DMS53 treated with DMSO at 0.1 percent for 48 hours (cell line): ENCODE measurements around the gene MAPK13.
"Not testable (repeated sequence)": the region's sequence is repeated elsewhere in the genome, so short reads cannot be mapped to it uniquely, and the experiment has no call there.

Source experiments
- DNase-seq: peaks from one replicate; lab custom pipeline; 2025; ENCODE audit not compliant: unreplicated experiment; lab: John Stamatoyannopoulos, UW

MAPK13 gene

DNA sequence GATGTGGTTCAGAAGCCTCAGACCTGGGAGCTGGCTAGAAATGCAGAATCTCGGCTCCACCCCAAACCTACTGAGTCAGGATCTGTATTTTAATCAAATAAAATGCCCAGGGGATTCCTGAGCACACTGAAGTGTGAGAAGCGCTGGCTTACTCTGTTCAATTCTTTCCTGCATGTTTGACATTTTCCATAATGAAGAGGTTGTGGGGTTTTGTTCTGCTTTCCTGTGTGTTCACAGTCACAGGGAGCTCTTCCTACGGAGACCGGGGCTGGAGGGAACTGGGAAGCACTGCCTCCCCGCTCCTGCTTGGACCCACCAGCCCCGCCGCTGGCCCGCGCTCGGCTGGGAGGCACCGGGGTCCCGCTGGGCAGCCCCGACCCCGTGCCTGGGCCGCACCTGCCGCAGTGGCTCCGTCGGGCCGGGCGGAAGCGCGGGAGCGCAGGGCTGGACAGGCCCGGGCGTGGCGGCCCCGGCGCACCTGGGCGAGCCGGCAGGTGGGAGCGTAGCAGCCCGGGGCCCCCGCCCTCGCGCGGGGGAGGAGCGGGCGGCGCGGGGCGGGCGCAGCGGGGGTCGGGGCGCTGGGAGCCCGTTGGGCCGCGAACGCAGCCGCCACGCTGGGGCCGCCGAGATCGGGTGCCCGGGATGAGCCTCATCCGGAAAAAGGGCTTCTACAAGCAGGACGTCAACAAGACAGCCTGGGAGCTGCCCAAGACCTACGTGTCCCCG, at the start of gene MAPK13:
Gene MAPK13 (plus strand): TSS at position 573 of the 726 bp plus-strand sequence. CDS start 70 bp downstream, at position 643.
- no peak for DNase-seq

DNA sequence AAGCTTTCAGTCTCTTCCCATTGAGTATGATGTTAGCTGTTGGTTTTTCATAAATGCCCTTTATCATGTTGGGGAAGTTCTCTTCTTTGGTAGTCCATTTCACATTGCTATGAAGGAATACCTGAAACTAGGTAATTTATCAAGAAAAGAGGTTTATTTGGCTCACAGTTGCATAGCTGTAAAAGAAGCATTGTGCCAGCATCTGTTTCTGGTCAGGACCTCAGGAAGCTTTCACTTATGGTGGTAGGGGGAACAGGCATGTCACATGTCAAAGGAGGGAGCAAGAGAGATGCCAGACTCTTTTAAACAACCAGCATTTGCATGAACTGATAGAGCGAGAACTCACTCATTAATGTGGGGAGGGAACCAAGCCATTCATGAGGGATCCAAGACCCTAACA, 48.0 kb upstream of the MAPK13 start:
- DNase-seq: no peak

DNA sequence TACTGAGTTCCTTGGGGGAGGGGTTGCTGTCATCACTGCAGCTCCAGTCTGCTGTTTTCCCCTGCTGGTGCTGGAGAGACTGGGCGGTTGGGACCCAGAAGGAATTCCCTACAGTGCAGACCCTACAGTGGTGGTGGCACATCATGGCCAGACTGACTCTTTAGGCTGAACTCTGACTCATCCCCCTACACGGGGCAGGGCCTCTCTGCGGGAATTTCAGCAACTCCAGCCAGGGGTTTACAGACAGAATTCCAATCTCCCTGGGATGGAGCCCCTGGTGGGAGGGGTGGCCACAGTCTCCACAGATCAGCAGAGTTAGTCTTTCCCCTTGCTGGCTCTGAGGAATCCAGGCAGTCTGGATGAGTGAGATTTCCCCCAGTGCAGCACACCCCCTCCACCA, 46.9 kb upstream of the MAPK13 start:
- no peak for DNase-seq

DNA sequence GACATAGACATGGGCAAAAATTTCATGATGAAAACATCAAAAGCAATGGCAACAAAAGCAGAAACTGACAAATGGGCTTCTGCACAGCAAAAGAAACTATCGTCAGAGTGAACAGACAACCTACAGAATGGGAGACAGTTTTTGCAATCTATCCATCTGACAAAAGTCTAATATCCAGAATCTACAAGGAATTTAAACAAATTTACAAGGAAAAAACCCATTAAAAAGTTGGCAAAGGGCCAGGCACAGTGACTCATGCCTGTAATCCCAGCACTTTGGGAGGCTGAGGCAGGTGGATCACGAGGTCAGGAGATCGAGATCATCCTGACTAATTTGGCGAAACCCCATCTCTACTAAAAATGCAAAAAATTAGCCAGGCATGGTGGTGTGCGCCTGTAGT, 42.1 kb upstream of the MAPK13 start:
- DNase-seq: not testable (repeated sequence)

DNA sequence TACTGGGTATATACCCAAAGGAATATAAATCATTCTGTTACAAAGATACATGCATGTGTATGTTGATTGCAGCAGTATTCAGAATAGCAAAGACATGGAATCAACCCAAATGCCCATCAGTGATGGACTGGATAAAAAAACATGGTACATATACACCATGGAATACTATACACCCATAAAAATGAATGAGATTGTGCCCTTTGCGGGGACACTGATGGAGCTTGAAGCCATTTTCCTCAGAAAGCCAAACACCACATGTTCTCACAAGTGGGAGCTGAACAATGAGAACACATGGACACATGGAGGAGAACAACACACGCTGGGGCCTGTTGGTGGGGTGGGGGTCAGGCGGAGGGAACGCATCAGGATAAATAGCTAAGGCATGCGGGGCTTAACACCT, 41.3 kb upstream of the MAPK13 start:
- no peak for DNase-seq

DNA sequence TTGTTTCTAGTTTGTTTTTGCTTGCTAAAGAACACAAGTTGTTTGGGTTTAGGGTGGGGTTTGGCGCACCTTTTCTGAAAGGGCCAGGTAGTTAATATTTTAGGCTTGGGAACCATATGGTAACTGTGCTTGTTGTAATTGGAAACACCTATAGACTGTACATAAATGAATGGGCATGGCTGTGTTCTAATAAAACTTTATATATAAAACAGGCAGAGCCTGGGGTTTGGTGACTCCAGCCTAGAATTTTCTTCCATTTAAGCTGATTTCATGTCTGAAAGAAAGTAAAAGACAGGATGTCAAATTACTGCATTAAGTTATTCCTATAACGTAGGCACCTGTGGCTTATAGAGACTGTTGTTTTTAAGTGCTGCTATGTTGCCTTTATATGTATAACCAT, 36.1 kb upstream of the MAPK13 start:
- DNase-seq: no peak

DNA sequence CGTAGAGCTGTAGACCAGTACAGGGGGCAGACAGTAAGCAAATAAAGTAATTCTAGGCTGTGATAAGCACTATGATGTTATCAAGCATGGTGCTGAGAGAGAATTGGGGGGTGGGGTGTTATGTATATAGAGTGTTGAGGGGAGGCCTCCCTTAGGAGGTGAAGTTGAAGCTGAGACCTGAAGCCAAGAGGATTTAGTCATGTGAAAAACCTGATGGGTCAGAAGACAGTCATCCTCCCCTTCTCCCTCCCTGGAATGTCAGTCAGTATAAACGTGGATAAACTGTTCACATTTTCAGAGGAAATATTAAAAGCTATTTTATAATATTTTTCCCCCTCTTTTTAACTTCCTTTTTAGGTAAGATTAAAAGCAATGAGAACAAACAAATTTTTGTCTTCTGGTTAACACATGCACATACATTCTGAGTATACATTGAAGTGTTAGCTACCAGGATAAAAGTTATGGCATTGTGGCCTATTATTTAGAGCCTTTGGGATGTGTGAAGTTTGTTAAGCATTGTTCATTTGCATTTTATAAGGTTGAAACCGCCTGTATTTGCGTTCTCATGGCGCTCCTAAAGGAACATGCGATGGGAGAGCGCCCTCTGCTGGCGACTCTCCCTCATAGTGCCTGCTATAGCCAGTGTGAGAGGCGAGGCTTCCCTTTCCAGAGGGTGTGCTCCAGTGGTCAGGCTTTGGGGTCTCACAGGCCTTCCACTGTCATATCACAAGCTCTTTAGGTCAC, 35.4 kb upstream of the MAPK13 start:
- DNase-seq: peak; percentile 41

DNA sequence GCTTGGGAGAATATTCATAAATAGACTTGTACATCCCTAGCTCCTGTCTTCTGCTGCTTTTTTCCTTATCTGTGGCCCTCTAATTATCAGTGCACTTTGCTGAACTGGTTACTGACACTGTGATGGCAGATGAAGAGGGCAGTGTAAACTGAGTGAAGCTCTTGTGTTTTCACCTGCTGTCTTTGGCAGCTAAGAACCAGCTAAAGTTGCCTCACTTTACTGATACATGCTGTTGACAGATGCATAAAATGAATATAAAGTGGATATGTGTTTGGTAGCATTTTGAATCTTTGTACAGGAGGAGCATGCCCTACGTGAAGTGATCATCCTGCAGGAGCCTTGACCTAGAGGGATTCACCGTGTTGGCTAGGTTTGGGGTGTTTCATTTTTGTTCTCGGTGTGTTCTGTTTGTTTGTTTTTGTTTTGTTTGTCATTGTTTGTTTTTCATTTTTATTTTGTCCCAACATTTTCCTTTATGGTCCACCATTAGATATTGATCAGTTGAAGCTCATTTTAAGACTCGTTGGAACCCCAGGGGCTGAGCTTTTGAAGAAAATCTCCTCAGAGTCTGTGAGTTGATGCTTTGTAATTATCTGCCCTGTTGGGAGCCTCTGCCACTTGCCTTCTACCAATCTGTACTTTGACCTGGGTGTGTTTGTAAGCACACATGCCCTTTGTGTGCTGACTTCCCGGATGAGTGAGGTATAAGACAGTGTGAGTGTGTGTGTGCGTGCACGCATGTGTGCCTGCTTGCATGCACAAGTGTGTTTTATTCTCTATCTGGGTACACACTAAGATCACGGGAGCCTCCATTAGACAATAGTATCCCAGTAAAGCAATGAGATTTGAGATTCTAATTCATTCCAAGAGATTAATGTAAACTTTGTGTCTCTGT, 34.6 kb upstream of the MAPK13 start:
- DNase-seq: peak; percentile 70

DNA sequence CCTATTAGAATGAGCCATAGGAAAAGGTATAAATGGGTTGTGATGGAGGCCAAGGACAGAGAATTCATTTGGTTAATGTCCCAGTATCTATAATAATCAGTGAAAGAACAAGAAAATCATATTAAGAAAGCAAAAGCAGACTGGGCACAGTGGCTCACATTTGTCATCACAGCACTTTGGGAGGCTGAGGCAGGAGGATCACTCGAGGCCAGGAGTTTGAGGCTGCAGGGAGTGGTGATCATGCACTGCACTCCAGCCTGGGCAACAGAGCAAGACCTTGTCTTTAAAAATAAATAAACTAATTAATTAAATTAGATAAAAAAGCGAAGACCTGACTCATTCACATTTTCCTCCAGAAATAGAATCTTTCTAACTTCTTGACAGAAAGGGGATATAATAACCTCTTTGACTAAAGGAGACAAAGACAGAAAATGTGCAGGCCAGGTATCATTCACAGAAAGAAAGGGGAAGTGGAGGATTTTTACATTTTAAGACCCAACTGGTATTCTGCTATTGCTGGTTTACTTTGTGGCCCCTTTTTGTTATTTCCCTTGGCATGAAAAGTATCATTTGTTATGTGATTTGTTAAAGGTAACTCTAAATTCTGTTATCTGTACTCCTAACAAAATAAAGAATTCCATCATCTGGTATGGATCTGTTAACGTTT, 31.9 kb upstream of the MAPK13 start:
- no peak for DNase-seq

DNA sequence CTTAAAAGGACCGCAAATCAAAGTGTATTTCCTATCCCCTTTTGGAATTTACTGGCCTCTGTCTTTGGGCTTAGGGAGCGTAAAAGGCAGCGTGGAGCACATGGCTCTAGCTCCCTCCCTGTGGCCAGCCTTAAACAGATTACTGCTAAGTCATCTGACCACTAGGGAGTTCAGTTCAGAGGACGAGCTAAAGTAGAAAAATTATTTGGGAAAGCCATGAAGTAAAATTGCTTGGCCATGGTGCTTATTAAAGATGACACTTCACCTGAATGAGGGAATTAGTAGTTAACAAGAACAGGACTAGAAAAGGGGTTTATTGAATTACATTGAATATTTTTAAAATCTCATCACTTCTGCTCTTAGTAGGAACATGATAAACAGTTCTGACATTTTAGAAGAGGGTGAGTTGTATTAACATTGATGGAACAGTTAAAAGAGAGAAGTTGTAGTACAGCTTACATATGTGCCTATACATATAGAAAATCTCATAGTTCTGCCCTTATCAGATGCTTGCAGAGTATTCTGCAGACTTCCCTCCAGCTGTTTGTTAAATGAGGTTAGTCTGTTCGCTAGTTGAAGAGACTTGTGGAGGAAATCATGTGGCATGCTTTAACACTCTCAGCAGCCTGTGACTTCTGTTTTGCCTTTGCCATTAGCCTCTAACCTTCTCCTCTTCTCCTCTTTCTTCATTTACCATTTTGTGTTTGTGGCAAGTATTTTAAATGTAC, 31.2 kb upstream of the MAPK13 start:
- no peak for DNase-seq

DNA sequence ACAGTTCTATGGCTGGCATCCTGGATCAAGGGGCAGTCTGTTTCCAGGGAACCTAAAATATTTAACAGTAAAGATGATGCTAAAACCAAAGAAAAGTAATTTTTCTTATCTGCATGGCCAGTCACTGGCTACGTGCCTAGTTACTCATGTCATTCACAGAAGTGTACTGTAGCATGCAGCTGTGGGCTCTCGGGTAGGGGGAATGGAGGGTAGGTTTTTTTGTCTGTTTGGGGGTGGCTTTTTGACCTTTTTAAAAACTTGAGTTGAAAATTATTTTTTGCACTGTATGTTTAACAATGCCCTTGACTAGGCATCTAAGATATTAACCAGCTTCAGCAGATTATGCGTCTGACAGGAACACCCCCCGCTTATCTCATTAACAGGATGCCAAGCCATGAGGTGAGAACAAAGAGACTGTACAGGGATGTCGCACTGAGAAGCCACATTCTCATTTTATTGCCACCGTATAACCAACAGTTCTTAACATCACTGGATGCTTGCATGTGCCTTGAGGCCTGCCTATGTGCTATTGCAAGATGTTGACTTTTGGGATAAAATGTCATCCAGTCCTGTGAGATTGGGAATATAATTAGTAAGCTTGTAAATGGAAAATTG, 30.3 kb upstream of the MAPK13 start:
- no peak for DNase-seq

DNA sequence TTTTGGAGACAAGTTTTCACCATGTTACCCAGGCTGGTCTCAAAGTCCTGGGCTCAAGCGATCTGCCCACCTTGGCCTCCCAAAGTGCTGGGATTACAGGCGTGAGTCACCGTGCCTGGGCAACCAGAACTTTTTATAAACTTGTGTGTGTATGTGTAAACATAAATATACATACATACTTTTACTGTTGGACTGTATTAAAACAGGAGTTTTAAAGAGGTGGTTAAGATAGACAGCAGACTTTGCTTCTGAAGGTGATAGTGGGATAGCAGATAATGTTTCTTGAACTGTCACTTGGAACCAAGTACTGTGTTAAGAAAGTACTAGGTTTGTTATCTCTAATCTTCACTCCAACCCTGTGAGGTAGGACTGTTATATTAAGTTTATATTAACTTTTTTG, 28.6 kb upstream of the MAPK13 start:
- DNase-seq: no peak

DNA sequence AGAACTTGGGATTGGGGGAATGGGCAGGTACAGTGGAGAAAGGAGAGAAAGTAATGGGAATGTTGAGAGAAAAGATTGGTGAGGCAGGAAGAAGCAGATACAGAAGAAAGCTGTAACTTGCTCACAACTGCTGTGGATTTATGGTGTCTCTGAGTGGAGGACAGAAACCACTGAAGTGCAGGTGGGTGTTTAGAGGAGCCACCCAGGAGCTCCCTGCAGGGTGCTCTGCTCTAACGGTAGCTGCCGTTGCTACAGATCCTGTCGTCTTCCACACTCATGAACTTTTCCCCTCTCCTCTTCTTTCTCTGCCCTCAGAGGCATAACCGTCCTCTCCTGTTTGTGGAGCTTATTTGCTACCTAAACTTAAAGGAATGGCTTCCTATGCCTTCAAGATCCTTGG, 27.5 kb upstream of the MAPK13 start:
- DNase-seq: no peak

DNA sequence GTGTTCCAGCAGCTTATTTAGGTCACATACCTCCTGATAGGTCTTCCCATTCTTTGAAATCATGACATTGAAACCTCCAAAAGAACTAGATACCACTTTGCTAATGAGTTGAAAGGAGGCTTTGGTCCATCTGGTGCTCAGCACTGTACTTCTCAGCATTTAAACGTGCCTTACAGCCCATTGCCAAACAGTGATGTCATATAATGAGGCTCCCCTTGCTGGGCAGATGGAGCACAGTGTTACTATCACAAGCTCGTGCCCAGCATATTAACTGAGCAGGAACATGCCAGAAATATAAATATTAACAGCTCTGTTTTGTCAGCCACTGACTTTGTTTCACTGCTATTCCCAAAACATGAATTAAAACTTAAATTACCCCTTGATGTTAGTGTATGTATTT, 25.5 kb upstream of the MAPK13 start:
- DNase-seq: no peak

DNA sequence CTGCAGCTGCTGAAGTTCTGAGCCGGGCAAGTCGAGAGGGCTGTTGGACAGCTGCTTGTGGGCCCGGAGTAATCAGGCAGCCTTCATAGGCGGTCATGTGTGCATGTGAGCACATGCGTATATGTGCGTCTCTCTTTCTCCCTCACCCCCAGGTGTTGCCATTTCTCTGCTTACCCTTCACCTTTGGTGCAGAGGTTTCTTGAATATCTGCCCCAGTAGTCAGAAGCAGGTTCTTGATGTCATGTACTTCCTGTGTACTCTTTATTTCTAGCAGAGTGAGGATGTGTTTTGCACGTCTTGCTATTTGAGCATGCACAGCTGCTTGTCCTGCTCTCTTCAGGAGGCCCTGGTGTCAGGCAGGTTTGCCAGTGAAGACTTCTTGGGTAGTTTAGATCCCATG, 21.2 kb upstream of the MAPK13 start:
- no peak for DNase-seq

DNA sequence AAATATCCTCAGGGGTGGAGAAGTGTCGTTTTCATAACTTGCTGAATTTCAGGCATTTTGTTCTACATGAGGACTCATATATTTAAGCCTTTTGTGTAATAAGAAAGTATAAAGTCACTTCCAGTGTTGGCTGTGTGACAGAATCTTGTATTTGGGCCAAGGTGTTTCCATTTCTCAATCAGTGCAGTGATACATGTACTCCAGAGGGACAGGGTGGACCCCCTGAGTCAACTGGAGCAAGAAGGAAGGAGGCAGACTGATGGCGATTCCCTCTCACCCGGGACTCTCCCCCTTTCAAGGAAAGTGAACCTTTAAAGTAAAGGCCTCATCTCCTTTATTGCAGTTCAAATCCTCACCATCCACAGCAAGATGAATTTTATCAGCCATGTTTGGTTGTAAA, 20.3 kb upstream of the MAPK13 start:
- no peak for DNase-seq

DNA sequence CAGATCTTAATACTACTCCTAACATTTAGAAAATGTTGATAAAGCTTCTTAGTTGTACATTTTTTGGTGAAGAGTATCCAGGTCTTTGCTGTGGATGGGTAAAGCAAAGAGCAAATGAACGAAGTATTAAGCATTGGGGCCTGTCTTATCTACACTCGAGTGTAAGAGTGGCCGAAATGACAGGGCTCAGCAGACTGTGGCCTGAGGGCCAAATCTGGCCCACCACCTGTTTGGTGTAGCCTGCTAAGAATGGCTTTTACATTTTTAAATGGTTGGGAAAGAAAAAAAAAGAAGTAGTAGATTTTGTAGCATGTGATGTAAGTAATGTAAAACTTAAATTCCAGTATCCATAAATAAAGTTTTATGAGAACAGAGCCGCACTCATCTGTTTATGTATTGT, 19.4 kb upstream of the MAPK13 start:
- DNase-seq: no peak

DNA sequence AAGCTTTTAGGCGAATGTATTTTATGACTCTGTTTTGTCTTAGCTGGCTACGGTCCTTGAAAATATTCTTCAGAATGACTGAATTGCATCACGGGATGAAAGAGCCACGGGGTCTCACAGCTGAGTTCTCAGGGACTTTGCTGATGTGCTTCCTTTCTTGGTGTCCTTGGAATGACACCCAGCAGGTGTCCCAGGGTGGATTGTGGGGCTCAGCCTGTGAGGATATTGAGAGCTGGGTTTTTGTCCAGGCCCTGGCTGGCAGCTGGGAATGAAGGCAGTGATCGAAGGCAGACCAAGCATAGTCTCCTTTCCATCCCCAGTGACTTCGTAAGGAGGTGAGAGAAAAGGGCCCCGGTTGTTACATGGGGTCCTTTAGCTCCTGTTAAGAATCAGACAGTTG, 18.8 kb upstream of the MAPK13 start:
- no peak for DNase-seq

DNA sequence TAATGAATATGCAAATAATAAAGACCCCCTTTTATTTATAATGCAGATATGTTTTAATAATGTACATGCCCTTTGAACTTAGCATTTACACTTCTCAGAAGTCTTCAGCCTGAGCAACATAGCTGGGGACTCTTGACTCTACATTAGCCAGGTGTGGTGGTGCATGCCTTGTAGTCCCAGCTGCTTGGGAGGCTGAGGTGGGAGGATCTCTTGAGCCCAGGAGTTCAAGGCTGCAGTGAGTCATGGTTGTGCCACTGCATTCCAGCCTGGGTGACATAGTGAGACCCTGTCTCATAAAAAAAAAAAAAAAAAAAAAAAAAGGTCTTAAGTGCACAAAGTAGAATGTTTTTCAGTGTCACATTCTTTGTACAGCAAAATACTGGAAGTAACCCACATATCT, 17.3 kb upstream of the MAPK13 start:
- no peak for DNase-seq

DNA sequence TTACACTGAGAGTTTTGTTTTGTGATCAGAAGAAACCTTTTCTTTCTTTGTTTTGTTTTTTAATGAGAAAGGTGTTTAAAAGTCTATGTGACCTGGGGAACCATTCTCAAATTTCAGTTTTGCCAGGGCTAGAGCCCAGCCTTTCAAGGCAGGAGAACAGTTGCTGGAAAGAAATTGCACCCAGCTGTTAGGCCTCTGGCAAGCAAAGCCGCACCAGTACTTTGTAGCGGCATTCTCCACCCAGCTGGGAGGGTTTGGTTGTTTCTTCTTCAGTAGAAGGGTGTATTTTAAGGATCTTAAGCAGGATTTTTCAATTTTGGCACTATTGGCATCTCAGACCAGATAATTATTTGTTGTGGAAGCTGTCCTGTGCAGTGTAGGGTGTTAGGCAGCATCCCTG, 16.6 kb upstream of the MAPK13 start:
- no peak for DNase-seq
